ENCODE data around the gene RUNX1. TPM values are rescaled to one million over a fixed set of nuclear protein-coding genes. Genes with fewer than 3 reads are reported as not detected.

The RUNX1 gene
- total and polyA plus RNA-seq, 2 of the 13 experiments (the other 11 are each of a cell fraction or from before 2014, with no cell fraction given), result 5.4 to 6.4 TPM

DNA sequence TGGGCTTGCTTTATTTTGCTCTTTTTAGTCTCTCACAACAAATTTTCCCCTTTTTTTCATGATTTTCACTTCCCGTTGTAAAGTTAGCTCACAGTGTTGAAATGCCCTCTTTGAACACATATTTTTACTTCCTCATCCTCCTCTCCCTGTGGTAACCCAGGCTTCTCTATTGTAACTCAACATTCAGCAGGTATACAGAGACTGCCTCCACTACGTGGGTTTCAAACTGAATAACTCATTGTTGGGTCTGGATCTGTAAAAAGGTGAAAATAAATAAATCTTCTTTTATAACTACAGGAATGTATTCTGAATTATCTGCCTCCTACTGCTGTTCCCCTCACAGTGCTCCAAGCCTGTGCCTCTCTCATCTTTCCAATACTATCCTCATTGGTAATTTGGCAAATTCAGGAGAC lies 166.4 kb downstream of the RUNX1 start:
- TF ChIP-seq KLF15 (CRISPR knock-in tag; IDR thresholded peaks at IDR 0.05; ENCODE audit: borderline replicate concordance) (no peak), ZNF24 (IDR thresholded peaks at IDR 0.05) (no peak), HOXA3 (CRISPR knock-in tag; IDR thresholded peaks at IDR 0.05) (no peak), ZNF773 (CRISPR knock-in tag; IDR thresholded peaks at IDR 0.05; ENCODE audit: borderline replicate concordance) (no peak)
- Histone ChIP-seq H3K4me3 (replicated peaks in 1 of 3; ENCODE audit: insufficient read depth in 1 of 3, low read depth in 2 of 3, low read length in 3 of 3) (no peak overlapping the region; a peak in 1 of 6 replicates), H3K27ac (ENCODE audit: extremely low read length, insufficient read depth, low read length) (no peak overlapping the region), H2AFZ (ENCODE audit: low read length) (no peak overlapping the region), H3K36me3 (replicated peaks in 1 of 2; ENCODE audit: control insufficient read depth in 1 of 2, insufficient read depth in 2 of 2, low read length in 2 of 2) (peaks cover 3 to 20% of the 10 kb centered on the region in 2 experiments; a peak in 4 of 5 replicates), H3K9me3 (ENCODE audit: low read length) (no peaks in the 10 kb centered on the region), H3K4me2 (ENCODE audit: low read depth, low read length) (peak overlapping the region; percentile 81), H3K4me1 (ENCODE audit: insufficient read depth, low read length) (peaks cover 47% of the 10 kb centered on the region), H3K79me2 (ENCODE audit: insufficient read depth, low read length) (peaks cover 79% of the 10 kb centered on the region), H3K9ac (ENCODE audit: insufficient read depth, low read depth, low read length) (peak overlapping the region; percentile 23; the same call in 1 of the 2 replicates), H3K27me3 (ENCODE audit: control insufficient read depth in 1 of 2, insufficient read depth in 2 of 2, low read length in 2 of 2) (no peaks in the 10 kb centered on the region; a peak in 1 of 5 replicates), H4K20me1 (ENCODE audit: insufficient read depth, low read length) (no peaks in the 10 kb centered on the region)
- 65% methylated on average over 2 of the region's 2 CpGs for WGBS (ENCODE audit: low lambda C conversion rate)
- BruUV-seq (replicated peaks), result no TSS peak
- FAIRE-seq, result no peak
- intact Hi-C loops (cut with micrococcal nuclease; ENCODE audit: unreplicated experiment) (loop anchor here (10.0 kb wide), 2 partner anchors 1062 to 1142 kb away; no protein-coding TSS in a partner anchor), in situ Hi-C loops (cut with HindIII; ENCODE audit: extremely low pct_ligation_motif_present, low pct_unique_long_range_greater_than_20kb) (loop anchor here (10.0 to 25.0 kb wide), 3 partner anchors 522 to 1055 kb away; no protein-coding TSS in a partner anchor)
- no peak for ATAC-seq
- CTCF ChIA-PET (ENCODE audit: low intra/inter-chr PET ratio, low total read pairs), result no interaction called here
- POLR2A ChIA-PET, result interaction anchor here (0.6 to 1.4 kb wide), 4 partner anchors 15 to 65 kb away, joined by 3 to 4 read pairs (median 3); no protein-coding TSS in a partner anchor
- DNase-seq (ENCODE audit: low spot score), result no peak

DNA sequence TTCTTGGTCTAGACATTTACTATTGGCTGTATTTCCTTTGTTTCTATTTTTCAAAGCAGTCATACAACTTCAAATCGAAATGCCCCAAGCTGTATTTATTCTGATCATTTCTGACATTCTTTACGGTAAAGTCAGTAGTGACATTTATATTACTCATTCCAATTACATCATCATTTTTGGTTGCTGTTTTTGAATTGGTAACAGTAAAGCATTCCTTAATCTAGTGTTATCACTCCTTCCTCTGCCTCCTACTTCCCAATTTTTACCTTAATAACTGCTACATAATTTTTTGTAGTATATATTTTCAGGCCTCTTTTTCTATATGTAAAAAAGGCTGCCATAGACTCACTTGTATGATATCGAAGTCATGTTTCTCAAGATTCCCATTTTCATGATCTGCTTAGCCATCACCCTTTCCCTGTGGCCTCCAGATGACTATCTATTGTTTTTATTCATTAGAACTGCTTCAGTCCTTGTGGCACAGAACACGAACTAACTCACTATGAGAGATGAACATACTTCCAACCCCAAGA lies 167.2 kb downstream of the RUNX1 start:
- Histone ChIP-seq H3K9me3 (ENCODE audit: low read length) (no peaks in the 10 kb centered on the region), H3K36me3 (replicated peaks in 1 of 2; ENCODE audit: control insufficient read depth in 1 of 2, insufficient read depth in 2 of 2, low read length in 2 of 2) (peaks cover 3 to 28% of the 10 kb centered on the region in 2 experiments; a peak in 4 of 5 replicates), H3K27ac (ENCODE audit: extremely low read length, insufficient read depth, low read length) (no peak overlapping the region), H3K4me3 (replicated peaks in 1 of 3; ENCODE audit: insufficient read depth in 1 of 3, low read depth in 2 of 3, low read length in 3 of 3) (no peak overlapping the region), H3K9ac (ENCODE audit: insufficient read depth, low read depth, low read length) (no peak overlapping the region), H3K4me2 (ENCODE audit: low read depth, low read length) (no peak overlapping the region; the same call in 1 of the 2 replicates), H3K27me3 (ENCODE audit: control insufficient read depth in 1 of 2, insufficient read depth in 2 of 2, low read length in 2 of 2) (no peaks in the 10 kb centered on the region), H3K4me1 (ENCODE audit: insufficient read depth, low read length) (peaks cover 47% of the 10 kb centered on the region), H2AFZ (ENCODE audit: low read length) (no peak overlapping the region), H3K79me2 (ENCODE audit: insufficient read depth, low read length) (peaks cover 78% of the 10 kb centered on the region), H4K20me1 (ENCODE audit: insufficient read depth, low read length) (no peaks in the 10 kb centered on the region)
- FAIRE-seq, result no peak
- intact Hi-C loops (cut with micrococcal nuclease; ENCODE audit: unreplicated experiment) (loop anchor here (10.0 kb wide), 2 partner anchors 1063 to 1143 kb away; no protein-coding TSS in a partner anchor), in situ Hi-C loops (cut with HindIII; ENCODE audit: extremely low pct_ligation_motif_present, low pct_unique_long_range_greater_than_20kb) (loop anchor here (10.0 to 25.0 kb wide), 3 partner anchors 523 to 1055 kb away; no protein-coding TSS in a partner anchor)
- TF ChIP-seq ATF7 (IDR thresholded peaks at IDR 0.05), result peak; percentile 62
- no peak for TF ChIP-seq ATF7 (CRISPR knock-in tag; IDR thresholded peaks at IDR 0.05)
- TF ChIP-seq, protein P1, sequence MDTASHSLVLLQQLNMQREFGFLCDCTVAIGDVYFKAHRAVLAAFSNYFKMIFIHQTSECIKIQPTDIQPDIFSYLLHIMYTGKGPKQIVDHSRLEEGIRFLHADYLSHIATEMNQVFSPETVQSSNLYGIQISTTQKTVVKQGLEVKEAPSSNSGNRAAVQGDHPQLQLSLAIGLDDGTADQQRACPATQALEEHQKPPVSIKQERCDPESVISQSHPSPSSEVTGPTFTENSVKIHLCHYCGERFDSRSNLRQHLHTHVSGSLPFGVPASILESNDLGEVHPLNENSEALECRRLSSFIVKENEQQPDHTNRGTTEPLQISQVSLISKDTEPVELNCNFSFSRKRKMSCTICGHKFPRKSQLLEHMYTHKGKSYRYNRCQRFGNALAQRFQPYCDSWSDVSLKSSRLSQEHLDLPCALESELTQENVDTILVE (CRISPR knock-in tag; IDR thresholded peaks at IDR 0.05), result no peak
- TF ChIP-seq, protein P2, sequence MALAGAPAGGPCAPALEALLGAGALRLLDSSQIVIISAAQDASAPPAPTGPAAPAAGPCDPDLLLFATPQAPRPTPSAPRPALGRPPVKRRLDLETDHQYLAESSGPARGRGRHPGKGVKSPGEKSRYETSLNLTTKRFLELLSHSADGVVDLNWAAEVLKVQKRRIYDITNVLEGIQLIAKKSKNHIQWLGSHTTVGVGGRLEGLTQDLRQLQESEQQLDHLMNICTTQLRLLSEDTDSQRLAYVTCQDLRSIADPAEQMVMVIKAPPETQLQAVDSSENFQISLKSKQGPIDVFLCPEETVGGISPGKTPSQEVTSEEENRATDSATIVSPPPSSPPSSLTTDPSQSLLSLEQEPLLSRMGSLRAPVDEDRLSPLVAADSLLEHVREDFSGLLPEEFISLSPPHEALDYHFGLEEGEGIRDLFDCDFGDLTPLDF (CRISPR knock-in tag; IDR thresholded peaks at IDR 0.05), result no peak
- no peak for TF ChIP-seq HIVEP1 (CRISPR knock-in tag; IDR thresholded peaks at IDR 0.05)
- TF ChIP-seq, protein P3, sequence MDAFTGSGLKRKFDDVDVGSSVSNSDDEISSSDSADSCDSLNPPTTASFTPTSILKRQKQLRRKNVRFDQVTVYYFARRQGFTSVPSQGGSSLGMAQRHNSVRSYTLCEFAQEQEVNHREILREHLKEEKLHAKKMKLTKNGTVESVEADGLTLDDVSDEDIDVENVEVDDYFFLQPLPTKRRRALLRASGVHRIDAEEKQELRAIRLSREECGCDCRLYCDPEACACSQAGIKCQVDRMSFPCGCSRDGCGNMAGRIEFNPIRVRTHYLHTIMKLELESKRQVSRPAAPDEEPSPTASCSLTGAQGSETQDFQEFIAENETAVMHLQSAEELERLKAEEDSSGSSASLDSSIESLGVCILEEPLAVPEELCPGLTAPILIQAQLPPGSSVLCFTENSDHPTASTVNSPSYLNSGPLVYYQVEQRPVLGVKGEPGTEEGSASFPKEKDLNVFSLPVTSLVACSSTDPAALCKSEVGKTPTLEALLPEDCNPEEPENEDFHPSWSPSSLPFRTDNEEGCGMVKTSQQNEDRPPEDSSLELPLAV (CRISPR knock-in tag; conservative IDR thresholded peaks at IDR 0.05; ENCODE audit: low read depth), result no peak
- no peak for TF ChIP-seq ZNF891 (CRISPR knock-in tag; IDR thresholded peaks at IDR 0.05)
- TF ChIP-seq KDM2A (CRISPR knock-in tag; IDR thresholded peaks at IDR 0.05; ENCODE audit: borderline replicate concordance, low read depth), result no peak
- no peak for ATAC-seq
- BruUV-seq (replicated peaks), result no TSS peak
- 86% methylated on average over 4 of the region's 4 CpGs for WGBS (ENCODE audit: low lambda C conversion rate)
- no peak for DNase-seq (ENCODE audit: low spot score)
- ChIA-PET POLR2A (interaction anchor here (1.1 kb wide), 1 partner anchor 14 kb away, joined by 4 read pairs; no protein-coding TSS in a partner anchor), CTCF (ENCODE audit: low intra/inter-chr PET ratio, low total read pairs) (no interaction called here)

All from HepG2 (cell line).